Measurements from ENCODE around the gene ALG10B. TPM values are rescaled to one million over a fixed set of nuclear protein-coding genes. Genes with fewer than 3 reads are reported as not detected.
"Not testable (repeated sequence)": the region's sequence is repeated elsewhere in the genome, so short reads cannot be mapped to it uniquely, and the experiment has no call there.

The ALG10B gene
- total RNA-seq, 4 donors from 2014 or later: 2.3 to 4.4 (median 2.6) TPM

DNA sequence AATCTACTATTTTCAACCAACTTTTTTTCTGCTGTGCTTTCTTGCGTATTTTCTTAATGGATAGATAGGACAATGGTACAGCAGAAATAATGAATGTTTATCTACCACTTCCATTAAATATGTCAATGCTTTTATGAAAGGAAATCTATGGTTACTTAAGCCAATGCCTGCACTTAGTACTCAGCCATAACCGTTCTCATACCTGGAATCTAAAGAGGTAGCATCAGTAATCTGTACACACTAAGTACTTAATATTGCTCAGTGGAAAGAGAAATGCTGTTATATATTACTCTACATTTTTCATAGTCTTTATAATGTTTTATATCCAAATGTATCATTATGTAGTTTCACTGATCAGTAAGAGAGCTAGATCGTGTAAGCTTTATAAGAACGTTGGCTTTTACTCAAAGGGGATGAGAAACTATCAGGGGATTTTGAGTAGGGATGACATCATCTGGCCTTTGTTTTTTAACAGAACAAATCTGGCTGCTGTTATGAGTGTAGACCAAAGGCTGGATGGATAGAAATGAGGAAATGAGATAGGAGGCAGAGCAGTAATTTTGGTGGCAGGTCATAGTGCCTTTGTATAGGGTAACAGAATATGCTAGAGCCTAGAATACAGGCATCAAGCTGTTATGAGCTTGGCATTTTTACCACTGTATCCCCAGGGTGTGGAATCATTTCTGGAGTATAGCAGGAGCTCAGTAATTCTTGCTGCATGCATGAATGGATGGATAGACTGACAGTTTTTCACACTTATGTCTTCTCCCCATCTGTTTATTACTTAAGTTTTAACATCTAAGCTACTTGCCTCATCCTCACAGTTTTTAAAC, 34.0 kb downstream of the ALG10B start:
- no peaks in the 10 kb centered on the region for H3K27me3 ChIP-seq
- intact Hi-C loops (cut with DNase I): no loop called here
- TF ChIP-seq, protein P1, sequence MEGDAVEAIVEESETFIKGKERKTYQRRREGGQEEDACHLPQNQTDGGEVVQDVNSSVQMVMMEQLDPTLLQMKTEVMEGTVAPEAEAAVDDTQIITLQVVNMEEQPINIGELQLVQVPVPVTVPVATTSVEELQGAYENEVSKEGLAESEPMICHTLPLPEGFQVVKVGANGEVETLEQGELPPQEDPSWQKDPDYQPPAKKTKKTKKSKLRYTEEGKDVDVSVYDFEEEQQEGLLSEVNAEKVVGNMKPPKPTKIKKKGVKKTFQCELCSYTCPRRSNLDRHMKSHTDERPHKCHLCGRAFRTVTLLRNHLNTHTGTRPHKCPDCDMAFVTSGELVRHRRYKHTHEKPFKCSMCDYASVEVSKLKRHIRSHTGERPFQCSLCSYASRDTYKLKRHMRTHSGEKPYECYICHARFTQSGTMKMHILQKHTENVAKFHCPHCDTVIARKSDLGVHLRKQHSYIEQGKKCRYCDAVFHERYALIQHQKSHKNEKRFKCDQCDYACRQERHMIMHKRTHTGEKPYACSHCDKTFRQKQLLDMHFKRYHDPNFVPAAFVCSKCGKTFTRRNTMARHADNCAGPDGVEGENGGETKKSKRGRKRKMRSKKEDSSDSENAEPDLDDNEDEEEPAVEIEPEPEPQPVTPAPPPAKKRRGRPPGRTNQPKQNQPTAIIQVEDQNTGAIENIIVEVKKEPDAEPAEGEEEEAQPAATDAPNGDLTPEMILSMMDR (IDR thresholded peaks at IDR 0.05): no peak
- no peak for TF ChIP-seq POLR2A (IDR thresholded peaks at IDR 0.05)
- WGBS, 2 donors: 47 to 58% methylated on average over 4 of the region's 4 CpGs
- H3K9me3 ChIP-seq: no peaks in the 10 kb centered on the region
- DNase-seq: no peak
- no peaks in the 10 kb centered on the region for H3K36me3 ChIP-seq
- no peak overlapping the region for H3K4me3 ChIP-seq
- peaks cover 0 to 4% (median 0%) of the 10 kb centered on the region in 3 donors for H3K4me1 ChIP-seq
- H3K27ac ChIP-seq: no peak overlapping the region

DNA sequence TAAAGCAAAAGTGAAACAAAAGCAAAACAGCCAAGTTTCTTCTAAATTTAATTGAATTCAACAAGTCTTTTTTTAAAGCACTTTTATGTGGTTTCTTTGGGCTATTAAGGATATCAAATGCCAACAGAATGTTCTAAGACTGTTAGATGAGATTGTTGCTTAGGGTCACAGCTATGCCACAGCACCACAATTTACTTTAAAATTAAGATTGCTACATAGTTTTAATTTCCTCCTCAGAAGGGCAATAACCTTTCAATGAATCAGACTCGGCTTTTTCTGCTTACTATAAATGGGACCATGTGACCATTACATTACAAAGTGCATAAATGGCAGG, 34.6 kb downstream of the ALG10B start:
- H3K4me3 ChIP-seq; H3K9me3 ChIP-seq; intact Hi-C loops (cut with DNase I); H3K27ac ChIP-seq; H3K27me3 ChIP-seq; H3K36me3 ChIP-seq; DNase-seq; H3K4me1 ChIP-seq: not testable (repeated sequence)
- 21 to 24% methylated on average over 1 of the region's 1 CpG for WGBS, 2 donors

DNA sequence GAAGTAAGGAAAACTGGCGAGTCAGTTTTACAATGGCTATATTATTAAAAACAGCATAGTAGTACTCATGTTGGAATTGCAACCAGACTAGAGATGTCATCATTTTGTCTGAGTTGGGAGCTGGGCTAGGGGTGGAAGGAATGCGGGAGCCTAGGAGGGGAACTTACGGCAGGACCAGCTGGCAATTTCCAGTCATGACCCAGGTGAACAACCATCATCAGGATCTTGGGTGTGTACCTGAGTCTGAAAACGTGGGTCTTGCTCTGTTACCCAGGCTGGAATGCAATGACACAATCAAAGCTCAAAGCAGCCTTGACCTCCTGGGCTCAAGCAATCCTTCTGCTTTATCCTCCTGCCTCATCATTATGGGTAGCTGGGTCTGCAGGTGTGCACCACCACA, 50.9 kb downstream of the ALG10B start:
- Histone ChIP-seq H3K4me1 (no peaks in the 10 kb centered on the region), H3K27ac (no peak overlapping the region), H3K27me3 (no peaks in the 10 kb centered on the region), H3K36me3 (no peaks in the 10 kb centered on the region), H3K4me3 (no peak overlapping the region), H3K9me3 (no peaks in the 10 kb centered on the region)
- no peak for TF ChIP-seq POLR2A (IDR thresholded peaks at IDR 0.05)
- WGBS, 2 donors: 74 to 83% methylated on average over 4 of the region's 4 CpGs
- intact Hi-C loops (cut with DNase I): no loop called here
- no peak for DNase-seq

DNA sequence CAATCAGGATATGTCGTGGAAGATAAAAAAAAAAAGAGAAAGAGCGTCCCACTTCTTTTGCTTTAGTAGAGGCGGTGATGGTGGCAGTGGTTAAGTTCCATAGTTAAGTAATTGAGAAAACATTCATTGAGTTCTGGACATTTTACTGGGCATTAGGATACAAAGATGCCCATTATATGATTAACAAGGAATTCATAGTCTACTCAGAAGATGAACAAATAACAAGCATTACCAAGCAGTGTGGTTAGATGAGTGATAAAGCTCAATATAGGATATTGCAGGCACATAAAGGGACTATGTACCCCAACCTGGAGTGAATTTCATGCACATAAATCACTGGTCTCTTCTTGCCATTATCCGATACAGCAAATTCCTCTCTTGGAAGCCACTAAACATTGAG, 53.7 kb downstream of the ALG10B start:
- intact Hi-C loops (cut with DNase I): no loop called here
- Histone ChIP-seq H3K36me3 (no peaks in the 10 kb centered on the region), H3K27ac (no peak overlapping the region), H3K9me3 (no peaks in the 10 kb centered on the region), H3K4me3 (no peak overlapping the region), H3K4me1 (no peaks in the 10 kb centered on the region), H3K27me3 (no peaks in the 10 kb centered on the region)
- 83 to 87% methylated on average over 4 of the region's 4 CpGs for WGBS, 2 donors
- TF ChIP-seq, protein P1 (IDR thresholded peaks at IDR 0.05): no peak
- TF ChIP-seq POLR2A (IDR thresholded peaks at IDR 0.05): no peak
- no peak for DNase-seq

DNA sequence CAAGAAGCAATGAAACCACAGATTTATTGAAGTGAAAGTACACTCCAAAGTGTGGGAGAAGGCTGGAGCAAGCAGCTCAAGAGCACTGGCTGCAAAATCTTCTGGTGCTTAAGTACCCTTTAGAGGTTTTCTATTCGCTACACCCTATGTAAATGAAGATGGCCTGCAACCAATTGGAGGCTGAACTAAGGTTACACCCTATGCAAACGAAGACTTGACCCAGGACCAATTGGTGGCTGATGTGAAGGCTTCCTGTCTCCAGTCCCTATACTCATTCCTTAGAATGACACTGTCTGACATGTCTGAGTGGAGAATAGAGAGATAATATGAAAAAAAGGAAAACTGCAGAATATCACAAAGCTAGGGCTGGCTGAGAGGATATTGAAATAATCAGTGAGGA, 57.2 kb downstream of the ALG10B start:
- H3K36me3 ChIP-seq: no peaks in the 10 kb centered on the region
- TF ChIP-seq, protein P1 (IDR thresholded peaks at IDR 0.05): no peak
- no peak for TF ChIP-seq POLR2A (IDR thresholded peaks at IDR 0.05)
- 47 to 54% methylated on average over 2 of the region's 2 CpGs for WGBS, 2 donors
- intact Hi-C loops (cut with DNase I): no loop called here
- H3K4me1 ChIP-seq: no peaks in the 10 kb centered on the region
- DNase-seq: no peak
- H3K4me3 ChIP-seq: no peak overlapping the region
- no peaks in the 10 kb centered on the region for H3K9me3 ChIP-seq
- H3K27me3 ChIP-seq: no peaks in the 10 kb centered on the region
- H3K27ac ChIP-seq: no peak overlapping the region

DNA sequence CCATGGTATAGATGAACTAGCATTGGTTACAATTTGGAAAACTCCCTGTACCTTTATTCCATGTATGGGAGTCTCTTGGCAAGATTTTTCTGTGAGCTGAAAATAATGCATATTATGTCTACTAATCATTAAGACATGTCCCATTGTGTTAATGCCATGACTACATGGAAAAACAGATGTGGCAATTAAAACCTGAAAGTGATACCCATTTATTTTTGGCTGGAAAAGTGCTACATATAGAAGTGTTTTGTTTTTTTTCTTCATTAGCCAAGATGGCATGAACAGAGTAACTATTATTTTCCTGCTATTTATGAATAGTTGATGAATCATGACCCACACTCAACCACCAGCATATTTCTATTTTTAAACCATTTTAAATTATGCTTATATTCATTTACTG, 58.2 kb downstream of the ALG10B start:
- intact Hi-C loops (cut with DNase I): no loop called here
- Histone ChIP-seq H3K36me3 (no peaks in the 10 kb centered on the region), H3K4me3 (no peak overlapping the region), H3K27ac (no peak overlapping the region), H3K27me3 (no peaks in the 10 kb centered on the region), H3K9me3 (no peaks in the 10 kb centered on the region), H3K4me1 (no peaks in the 10 kb centered on the region)
- no peak for TF ChIP-seq POLR2A (IDR thresholded peaks at IDR 0.05)
- TF ChIP-seq, protein P1 (IDR thresholded peaks at IDR 0.05): no peak
- no peak for DNase-seq

Small RNAs within 50 kb of the gene (small RNA-seq; reads per million reads assigned to genes)
- gene RF00019: 0 reads per million in 4 donors
